WTC11 (cell line): Measurements from ENCODE around the gene PHKG2. TPM values are rescaled to one million over a fixed set of nuclear protein-coding genes. Genes with fewer than 3 reads are reported as not detected.

ENCODE experiments used
- ATAC-seq: fragments of 200-7000 bp; cut with Tn5 transposase; 2 replicates; pipeline ENCODE4 v1.10.0; 2021; ENCODE audit warnings: mild to moderate bottlenecking, moderate library complexity
- CTCF ChIA-PET: fragments of 300-600 bp; sonication (Branson Sonifier 250); formaldehyde crosslinking; loops from one replicate; lab custom pipeline; 2021; ENCODE audit warnings: antibody characterized with exemption; lab: Charles Lee
- POLR2A ChIA-PET: fragments of 350-600 bp; sonication (Branson Sonifier 250); formaldehyde crosslinking; loops from one replicate; lab custom pipeline; 2021; ENCODE audit warnings: antibody characterized with exemption; lab: Charles Lee
- DNase-seq: peaks from one replicate; pipeline ENCODE4 v3.0.0; 2021; ENCODE audit warnings: low spot score
- H3K27ac Mint-ChIP-seq: 2 replicates; pipeline ENCODE4 v1.8.0; 2021; ENCODE audit warnings: mixed read lengths
- H3K27me3 Mint-ChIP-seq: 2 replicates; pipeline ENCODE4 v1.8.0; 2021; ENCODE audit warnings: low read depth, mild to moderate bottlenecking, moderate library complexity, mixed read lengths
- H3K36me3 Mint-ChIP-seq: 2 replicates; pipeline ENCODE4 v1.8.0; 2021; ENCODE audit warnings: mixed read lengths
- H3K4me1 Mint-ChIP-seq: 2 replicates; pipeline ENCODE4 v1.8.0; 2022; ENCODE audit warnings: mixed read lengths
- H3K4me3 Mint-ChIP-seq: 2 replicates; pipeline ENCODE4 v1.8.0; 2021; ENCODE audit warnings: mild to moderate bottlenecking, moderate library complexity, mixed read lengths
- H3K9me3 Mint-ChIP-seq: 2 replicates; pipeline ENCODE4 v1.8.0; 2021; ENCODE audit warnings: mixed read lengths
- ATF1 ChIP-seq: sonication (generic); formaldehyde crosslinking; IDR thresholded peaks from 2 replicates; pipeline ENCODE4 v1.8.1; 2023; ENCODE audit warnings: mild to moderate bottlenecking, moderate library complexity, missing genetic modification reagents
- ATF2 ChIP-seq: sonication (generic); formaldehyde crosslinking; IDR thresholded peaks from 2 replicates; pipeline ENCODE4 v1.8.1; 2022; ENCODE audit warnings: low read depth, missing genetic modification reagents, borderline replicate concordance
- ETV6 ChIP-seq: sonication (generic); formaldehyde crosslinking; IDR thresholded peaks from 2 replicates; pipeline ENCODE4 v1.8.1; 2022; ENCODE audit warnings: mild to moderate bottlenecking, missing genetic modification reagents
- FOXJ3 ChIP-seq: sonication (generic); formaldehyde crosslinking; IDR thresholded peaks from 2 replicates; pipeline ENCODE4 v1.9.0; 2021; ENCODE audit warnings: missing genetic modification reagents, mild to moderate bottlenecking, borderline replicate concordance
- FOXP1 ChIP-seq: sonication (generic); formaldehyde crosslinking; IDR thresholded peaks from 2 replicates; pipeline ENCODE4 v1.8.0; 2022; ENCODE audit warnings: missing genetic modification reagents, mild to moderate bottlenecking, moderate library complexity, borderline replicate concordance
- GABPB1 ChIP-seq: sonication (generic); formaldehyde crosslinking; IDR thresholded peaks from 2 replicates; pipeline ENCODE4 v1.8.1; 2023; ENCODE audit warnings: mild to moderate bottlenecking, missing genetic modification reagents
- IRF2 ChIP-seq: sonication (generic); formaldehyde crosslinking; IDR thresholded peaks from 2 replicates; pipeline ENCODE4 v1.8.0; 2022; ENCODE audit warnings: low read depth, missing genetic modification reagents, borderline replicate concordance
- KAT7 ChIP-seq: sonication (generic); formaldehyde crosslinking; IDR thresholded peaks from 2 replicates; pipeline ENCODE4 v1.8.1; 2023; ENCODE audit warnings: missing genetic modification reagents, mild to moderate bottlenecking, borderline replicate concordance
- MYBL2 ChIP-seq: sonication (generic); formaldehyde crosslinking; IDR thresholded peaks from 2 replicates; pipeline ENCODE4 v1.8.1; 2023; ENCODE audit warnings: mild to moderate bottlenecking, moderate library complexity, missing genetic modification reagents
- NFYB ChIP-seq: sonication (generic); formaldehyde crosslinking; conservative IDR thresholded peaks from 2 replicates; pipeline ENCODE4 v1.8.0; 2022; ENCODE audit warnings: low read depth, missing genetic modification reagents
- NR2C2 ChIP-seq: sonication (generic); formaldehyde crosslinking; IDR thresholded peaks from 2 replicates; pipeline ENCODE4 v1.8.0; 2022; ENCODE audit warnings: mild to moderate bottlenecking, missing genetic modification reagents
- SP1 ChIP-seq: sonication (generic); formaldehyde crosslinking; conservative IDR thresholded peaks from 2 replicates; pipeline ENCODE4 v1.8.1; 2022; ENCODE audit warnings: missing genetic modification reagents
- USF1 ChIP-seq: sonication (generic); formaldehyde crosslinking; IDR thresholded peaks from 2 replicates; pipeline ENCODE4 v1.8.0; 2022; ENCODE audit warnings: mild to moderate bottlenecking, missing genetic modification reagents
- USF2 ChIP-seq: sonication (generic); formaldehyde crosslinking; IDR thresholded peaks from 2 replicates; pipeline ENCODE4 v1.8.1; 2023; ENCODE audit warnings: mild to moderate bottlenecking, missing genetic modification reagents, moderate library complexity
- ZNF121 ChIP-seq: sonication (generic); formaldehyde crosslinking; IDR thresholded peaks from 2 replicates; pipeline ENCODE4 v1.8.0; 2023; ENCODE audit warnings: missing genetic modification reagents
- ZNF263 ChIP-seq: sonication (generic); formaldehyde crosslinking; IDR thresholded peaks from 2 replicates; pipeline ENCODE4 v1.8.1; 2022; ENCODE audit warnings: low read depth, mild to moderate bottlenecking, moderate library complexity, missing genetic modification reagents
- ZSCAN18 ChIP-seq: fragments of 250-450 bp; sonication (Bioruptor Pico); IDR thresholded peaks from 2 replicates; pipeline ENCODE4 v2.1.2; 2022; ENCODE audit warnings: mild to moderate bottlenecking, moderate library complexity
- total RNA-seq: library from RNA; stranded (reverse); gene quantifications from 3 replicates; pipeline ENCODE4 v1.2.3, GENCODE V29; 2021
- TF ChIP-seq, protein P1 (sequence below): sonication (generic); formaldehyde crosslinking; IDR thresholded peaks from 2 replicates; pipeline ENCODE4 v1.8.0; 2022; ENCODE audit warnings: mild to moderate bottlenecking, missing genetic modification reagents
- TF ChIP-seq, protein P2 (sequence below): sonication (generic); formaldehyde crosslinking; IDR thresholded peaks from 2 replicates; pipeline ENCODE4 v1.8.1; 2023; ENCODE audit warnings: mild to moderate bottlenecking, missing genetic modification reagents, borderline replicate concordance
- TF ChIP-seq, protein P3 (sequence below): sonication (generic); formaldehyde crosslinking; IDR thresholded peaks from 2 replicates; pipeline ENCODE4 v1.8.1; 2022; ENCODE audit warnings: missing genetic modification reagents, borderline replicate concordance
- TF ChIP-seq, protein P4 (sequence below): sonication (generic); formaldehyde crosslinking; conservative IDR thresholded peaks from 2 replicates; pipeline ENCODE4 v1.8.1; 2022; ENCODE audit warnings: mild to moderate bottlenecking, missing genetic modification reagents

The PHKG2 gene
- total RNA-seq, 1 experiment from 2014 or later, result 50.5 TPM

DNA sequence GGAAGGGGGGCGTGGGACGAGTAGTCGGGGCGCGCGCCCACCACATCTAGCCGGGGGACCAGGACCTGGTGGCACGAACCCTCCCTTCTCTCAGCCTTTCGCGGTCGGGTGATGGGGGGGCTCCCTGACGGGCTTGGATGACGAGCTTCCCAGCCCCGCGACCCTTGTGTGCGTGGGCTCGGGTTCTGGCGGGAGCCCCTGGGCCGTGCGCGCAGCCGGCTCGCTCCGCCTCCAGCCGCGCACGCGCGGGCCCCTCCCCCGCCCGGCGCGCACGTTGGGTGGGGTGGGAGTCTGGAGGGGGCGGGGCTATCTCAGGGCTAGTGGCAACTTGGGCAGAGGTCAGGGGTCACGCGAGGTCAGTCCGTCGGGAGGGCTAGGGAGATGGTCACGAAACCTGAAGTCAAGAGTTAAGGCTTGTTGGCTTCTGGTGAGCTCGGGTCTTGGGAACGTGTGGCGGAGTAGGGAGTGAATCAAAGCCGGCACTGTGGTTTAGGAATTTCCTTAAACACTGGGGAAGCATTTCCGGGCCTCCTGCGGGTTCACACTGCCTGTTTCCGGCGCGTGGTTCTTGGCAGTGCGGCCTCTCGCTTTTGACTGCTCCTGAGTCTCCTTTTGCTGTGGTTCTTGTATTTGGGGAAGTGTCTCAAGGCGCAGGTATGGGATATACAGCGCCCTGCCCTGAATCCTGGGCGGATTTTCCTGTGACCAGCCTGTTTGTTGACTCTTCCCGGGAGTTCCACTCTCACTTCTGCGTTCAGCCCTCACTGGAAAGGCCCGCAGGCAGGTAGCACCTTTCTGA is 49.2 kb upstream of the PHKG2 start, which contains the start of gene SRCAP (continued):
- TF ChIP-seq GABPB1 (CRISPR knock-in tag), result no peak; the same call in 1 of the 2 replicates

DNA sequence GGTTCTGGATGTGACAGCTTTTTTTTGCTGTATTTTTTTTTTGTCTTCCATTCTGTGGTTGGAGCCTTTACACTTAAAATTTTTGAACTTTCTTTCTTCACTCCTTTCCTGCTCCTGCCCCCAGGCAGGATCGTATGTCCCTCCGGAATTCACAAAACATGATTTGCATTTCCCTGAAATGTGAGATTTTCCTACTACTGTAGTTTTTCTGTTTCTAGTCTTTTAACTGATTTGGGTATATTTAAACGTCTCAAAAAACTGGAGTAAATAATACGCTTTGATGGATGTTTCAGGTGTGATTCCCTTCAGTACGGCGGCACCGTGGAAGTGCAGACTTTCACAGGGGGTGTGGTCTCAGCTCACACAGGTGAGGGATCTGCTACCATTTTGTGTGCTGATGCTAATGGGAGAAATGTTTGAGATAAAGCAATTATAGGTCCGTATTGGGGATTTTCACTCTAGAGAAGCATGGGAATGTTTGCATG is 48.6 kb upstream of the PHKG2 start:
- Mint-ChIP-seq H3K36me3 (peaks cover 32% of the 10 kb centered on the region), H3K27me3 (peaks cover 35% of the 10 kb centered on the region)
- ATAC-seq (no peak), DNase-seq (no peak)
- ChIA-PET CTCF (no interaction called here), POLR2A (interaction anchor here (1.3 kb wide), 2 partner anchors 22 to 41 kb away, joined by 3 read pairs; partner anchors contain the start of gene FBRS)
- no peak for TF ChIP-seq USF2
- no peak for TF ChIP-seq NR2C2
- no peak for TF ChIP-seq ZNF121 (CRISPR knock-in tag)
- TF ChIP-seq ETV6 (CRISPR knock-in tag), result no peak
- TF ChIP-seq FOXJ3 (CRISPR knock-in tag), result no peak
- TF ChIP-seq USF1 (CRISPR knock-in tag), result no peak
- TF ChIP-seq, protein P1, sequence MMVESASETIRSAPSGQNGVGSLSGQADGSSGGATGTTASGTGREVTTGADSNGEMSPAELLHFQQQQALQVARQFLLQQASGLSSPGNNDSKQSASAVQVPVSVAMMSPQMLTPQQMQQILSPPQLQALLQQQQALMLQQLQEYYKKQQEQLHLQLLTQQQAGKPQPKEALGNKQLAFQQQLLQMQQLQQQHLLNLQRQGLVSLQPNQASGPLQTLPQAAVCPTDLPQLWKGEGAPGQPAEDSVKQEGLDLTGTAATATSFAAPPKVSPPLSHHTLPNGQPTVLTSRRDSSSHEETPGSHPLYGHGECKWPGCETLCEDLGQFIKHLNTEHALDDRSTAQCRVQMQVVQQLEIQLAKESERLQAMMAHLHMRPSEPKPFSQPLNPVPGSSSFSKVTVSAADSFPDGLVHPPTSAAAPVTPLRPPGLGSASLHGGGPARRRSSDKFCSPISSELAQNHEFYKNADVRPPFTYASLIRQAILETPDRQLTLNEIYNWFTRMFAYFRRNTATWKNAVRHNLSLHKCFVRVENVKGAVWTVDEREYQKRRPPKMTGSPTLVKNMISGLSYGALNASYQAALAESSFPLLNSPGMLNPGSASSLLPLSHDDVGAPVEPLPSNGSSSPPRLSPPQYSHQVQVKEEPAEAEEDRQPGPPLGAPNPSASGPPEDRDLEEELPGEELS, result no peak
- TF ChIP-seq, protein P2, sequence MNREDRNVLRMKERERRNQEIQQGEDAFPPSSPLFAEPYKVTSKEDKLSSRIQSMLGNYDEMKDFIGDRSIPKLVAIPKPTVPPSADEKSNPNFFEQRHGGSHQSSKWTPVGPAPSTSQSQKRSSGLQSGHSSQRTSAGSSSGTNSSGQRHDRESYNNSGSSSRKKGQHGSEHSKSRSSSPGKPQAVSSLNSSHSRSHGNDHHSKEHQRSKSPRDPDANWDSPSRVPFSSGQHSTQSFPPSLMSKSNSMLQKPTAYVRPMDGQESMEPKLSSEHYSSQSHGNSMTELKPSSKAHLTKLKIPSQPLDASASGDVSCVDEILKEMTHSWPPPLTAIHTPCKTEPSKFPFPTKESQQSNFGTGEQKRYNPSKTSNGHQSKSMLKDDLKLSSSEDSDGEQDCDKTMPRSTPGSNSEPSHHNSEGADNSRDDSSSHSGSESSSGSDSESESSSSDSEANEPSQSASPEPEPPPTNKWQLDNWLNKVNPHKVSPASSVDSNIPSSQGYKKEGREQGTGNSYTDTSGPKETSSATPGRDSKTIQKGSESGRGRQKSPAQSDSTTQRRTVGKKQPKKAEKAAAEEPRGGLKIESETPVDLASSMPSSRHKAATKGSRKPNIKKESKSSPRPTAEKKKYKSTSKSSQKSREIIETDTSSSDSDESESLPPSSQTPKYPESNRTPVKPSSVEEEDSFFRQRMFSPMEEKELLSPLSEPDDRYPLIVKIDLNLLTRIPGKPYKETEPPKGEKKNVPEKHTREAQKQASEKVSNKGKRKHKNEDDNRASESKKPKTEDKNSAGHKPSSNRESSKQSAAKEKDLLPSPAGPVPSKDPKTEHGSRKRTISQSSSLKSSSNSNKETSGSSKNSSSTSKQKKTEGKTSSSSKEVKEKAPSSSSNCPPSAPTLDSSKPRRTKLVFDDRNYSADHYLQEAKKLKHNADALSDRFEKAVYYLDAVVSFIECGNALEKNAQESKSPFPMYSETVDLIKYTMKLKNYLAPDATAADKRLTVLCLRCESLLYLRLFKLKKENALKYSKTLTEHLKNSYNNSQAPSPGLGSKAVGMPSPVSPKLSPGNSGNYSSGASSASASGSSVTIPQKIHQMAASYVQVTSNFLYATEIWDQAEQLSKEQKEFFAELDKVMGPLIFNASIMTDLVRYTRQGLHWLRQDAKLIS (CRISPR knock-in tag), result no peak
- no peak for TF ChIP-seq ATF2
- no peak for TF ChIP-seq ATF1 (CRISPR knock-in tag)
- TF ChIP-seq IRF2 (CRISPR knock-in tag), result no peak
- TF ChIP-seq, protein P3, sequence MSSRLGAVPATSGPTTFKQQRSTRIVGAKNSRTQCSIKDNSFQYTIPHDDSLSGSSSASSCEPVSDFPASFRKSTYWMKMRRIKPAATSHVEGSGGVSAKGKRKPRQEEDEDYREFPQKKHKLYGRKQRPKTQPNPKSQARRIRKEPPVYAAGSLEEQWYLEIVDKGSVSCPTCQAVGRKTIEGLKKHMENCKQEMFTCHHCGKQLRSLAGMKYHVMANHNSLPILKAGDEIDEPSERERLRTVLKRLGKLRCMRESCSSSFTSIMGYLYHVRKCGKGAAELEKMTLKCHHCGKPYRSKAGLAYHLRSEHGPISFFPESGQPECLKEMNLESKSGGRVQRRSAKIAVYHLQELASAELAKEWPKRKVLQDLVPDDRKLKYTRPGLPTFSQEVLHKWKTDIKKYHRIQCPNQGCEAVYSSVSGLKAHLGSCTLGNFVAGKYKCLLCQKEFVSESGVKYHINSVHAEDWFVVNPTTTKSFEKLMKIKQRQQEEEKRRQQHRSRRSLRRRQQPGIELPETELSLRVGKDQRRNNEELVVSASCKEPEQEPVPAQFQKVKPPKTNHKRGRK (CRISPR knock-in tag), result no peak
- no peak for TF ChIP-seq KAT7 (CRISPR knock-in tag)
- TF ChIP-seq NFYB (CRISPR knock-in tag), result no peak
- TF ChIP-seq ZSCAN18, result no peak
- no peak for TF ChIP-seq SP1 (CRISPR knock-in tag)
- no peak for TF ChIP-seq ZNF263 (CRISPR knock-in tag)
- TF ChIP-seq, protein P4, sequence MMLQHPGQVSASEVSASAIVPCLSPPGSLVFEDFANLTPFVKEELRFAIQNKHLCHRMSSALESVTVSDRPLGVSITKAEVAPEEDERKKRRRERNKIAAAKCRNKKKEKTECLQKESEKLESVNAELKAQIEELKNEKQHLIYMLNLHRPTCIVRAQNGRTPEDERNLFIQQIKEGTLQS (CRISPR knock-in tag), result no peak
- TF ChIP-seq MYBL2, result no peak
- TF ChIP-seq FOXP1 (CRISPR knock-in tag), result no peak
- TF ChIP-seq, all 79 proteins: peak for 0
- peaks cover 14% of the 10 kb centered on the region for H3K4me1 Mint-ChIP-seq
- peak overlapping the region; percentile 100 for H3K27ac Mint-ChIP-seq
- H3K9me3 Mint-ChIP-seq, result no peaks in the 10 kb centered on the region
- peak overlapping the region; percentile 95 for H3K4me3 Mint-ChIP-seq
